ENCODE results near the gene SORCS3.

Gene SORCS3

DNA sequence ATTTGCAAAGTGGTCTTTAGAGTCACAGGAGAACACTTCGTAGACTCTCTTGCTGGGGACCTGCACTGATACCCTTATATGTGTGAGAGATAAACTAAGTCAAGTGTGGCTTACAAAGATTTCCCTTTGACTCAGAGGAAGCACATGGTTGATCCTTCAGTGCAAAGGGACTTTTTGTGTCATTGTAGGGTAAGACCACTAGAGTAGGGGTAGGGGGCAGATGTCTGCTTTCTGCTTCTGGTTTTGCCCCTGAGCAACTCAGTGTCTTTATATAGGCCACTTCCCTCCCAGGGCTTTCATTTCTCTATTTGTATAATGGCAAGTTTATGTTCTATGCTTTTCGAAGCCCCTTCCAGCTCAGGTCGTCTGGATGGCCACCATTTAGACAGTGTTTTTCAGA lies 281.7 kb downstream of the SORCS3 start:
- DNase-seq (ENCODE audit: low spot score), result no peak

DNA sequence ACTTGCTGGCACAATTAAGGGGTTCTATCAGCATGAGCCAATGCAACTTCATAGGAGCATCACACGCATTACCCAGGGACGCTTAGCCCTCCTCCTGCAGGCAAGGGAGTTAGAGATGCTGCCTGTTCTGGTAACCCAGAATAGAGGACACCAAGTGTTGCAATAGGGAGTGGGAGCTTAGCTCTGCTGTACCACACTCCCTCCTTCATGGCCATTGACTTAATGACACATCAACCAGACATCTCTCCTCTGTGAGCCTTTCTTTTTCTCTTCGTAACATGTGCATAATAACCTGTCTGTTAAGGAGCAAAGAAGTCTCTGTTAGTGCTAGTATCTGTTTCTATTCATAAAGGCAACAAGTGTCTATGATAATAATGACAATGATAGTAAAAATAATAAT lies 282.4 kb downstream of the SORCS3 start:
- no peak for DNase-seq (ENCODE audit: low spot score)

DNA sequence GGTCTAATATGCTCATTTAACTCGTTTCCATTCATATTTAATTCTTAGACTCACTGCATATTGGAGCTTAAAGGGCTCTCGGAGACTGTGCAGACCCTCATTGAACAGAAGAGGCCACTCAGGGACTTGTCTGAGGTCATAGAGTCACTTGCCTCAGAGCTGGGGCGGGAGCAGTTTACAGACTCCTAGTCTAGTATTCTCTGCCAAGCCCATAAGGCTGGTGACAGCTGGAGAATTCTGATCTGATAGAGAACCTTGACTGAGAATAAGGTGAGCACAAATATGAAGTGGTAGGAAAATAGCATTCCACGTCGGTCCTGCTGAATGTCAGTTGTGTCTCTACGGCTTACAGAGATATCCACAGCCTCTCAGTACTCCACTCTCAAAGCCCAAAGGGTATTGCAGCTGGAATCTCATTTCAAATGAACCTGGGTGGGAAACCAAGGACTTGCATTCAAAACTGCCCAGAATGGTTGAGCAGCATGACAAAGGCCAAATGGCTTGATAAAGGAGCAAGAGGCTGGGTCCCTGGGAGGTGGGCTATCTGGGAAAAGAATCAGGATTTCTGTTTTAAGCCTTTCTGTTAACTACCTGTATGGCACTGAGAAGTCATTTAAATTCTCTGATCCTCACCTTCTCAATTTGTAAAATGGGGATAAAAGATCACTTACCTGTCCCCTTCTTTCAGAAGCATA lies 283.2 kb downstream of the SORCS3 start:
- no peak for DNase-seq (ENCODE audit: low spot score)

DNA sequence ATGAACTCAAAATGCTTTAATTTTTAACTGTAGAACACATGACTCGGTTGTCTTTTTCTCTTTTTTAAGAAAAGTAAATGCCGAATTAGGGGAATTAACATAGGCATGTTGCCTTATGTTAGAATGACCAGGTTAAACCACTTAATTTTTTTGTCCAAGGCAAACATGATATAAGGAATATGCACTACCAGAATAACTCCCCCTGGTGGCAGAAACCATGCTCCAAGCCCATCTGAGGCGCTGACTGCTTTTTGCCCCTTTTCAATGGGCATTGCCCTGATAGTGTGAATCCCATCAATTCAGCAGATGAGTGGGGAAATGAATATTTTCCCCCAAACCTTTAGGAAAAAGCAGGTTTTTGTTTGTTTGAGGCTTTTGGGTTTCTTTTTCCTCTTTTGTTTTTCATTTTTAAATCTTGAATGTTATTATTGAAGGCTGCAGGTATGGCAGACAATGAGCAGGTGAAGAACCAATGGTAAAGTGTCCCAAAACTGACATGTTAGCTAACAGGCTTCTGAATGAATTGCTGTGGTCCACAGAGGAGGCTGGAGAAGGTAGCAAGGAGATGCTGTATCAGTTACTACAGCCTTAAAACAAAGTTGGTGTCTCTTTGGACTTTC lies 284.3 kb downstream of the SORCS3 start:
- DNase-seq (ENCODE audit: low spot score), result peak; percentile 42

DNA sequence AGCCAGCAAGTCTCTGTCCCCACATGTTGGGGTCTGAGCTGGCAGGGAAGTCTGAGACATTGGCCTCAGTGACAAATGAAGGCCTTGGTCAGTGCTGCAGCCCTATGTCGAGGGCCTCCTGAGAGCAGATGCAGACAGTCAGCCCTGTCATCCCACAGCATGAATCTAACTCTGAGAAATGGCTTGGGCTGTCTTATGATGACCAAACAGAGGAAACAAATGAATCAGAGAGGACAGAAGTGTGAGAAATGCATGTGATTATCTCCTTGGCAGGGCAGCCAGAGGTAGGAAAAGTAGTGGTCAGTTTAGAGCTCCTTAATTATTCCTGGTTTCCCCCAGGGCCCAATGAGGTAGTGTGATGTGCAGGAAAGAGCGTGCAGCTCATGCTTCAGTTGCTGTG lies 287.6 kb downstream of the SORCS3 start:
- no peak for DNase-seq (ENCODE audit: low spot score)

DNA sequence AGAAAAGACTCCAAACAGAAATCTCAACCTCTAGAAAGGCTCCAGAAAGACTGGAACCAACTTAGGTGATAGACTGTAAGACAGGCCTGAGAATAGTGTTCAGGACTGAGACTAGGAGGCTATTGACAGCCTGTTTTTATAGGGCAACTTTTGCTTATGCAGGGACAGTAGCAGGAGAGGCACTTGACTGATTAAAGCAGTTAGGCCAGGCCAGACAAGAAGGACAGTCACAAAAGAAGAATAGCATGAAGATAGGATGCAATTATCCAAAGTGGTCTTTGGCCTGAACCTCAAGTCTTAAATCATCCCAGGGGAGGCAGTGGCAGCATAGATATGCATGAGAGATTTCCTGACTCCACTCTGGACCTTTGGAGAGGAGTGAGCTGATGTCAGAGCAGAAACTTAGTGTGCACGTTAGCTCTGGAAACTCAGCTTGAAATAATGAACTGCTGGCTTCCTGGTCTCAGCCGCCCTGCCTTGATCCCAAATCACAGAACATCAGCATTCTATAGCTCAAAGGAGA lies 290.6 kb downstream of the SORCS3 start:
- DNase-seq (ENCODE audit: low spot score), result no peak

GRCh38 chr10:104935656-104936055 lies 294.6 kb downstream of the SORCS3 start:
- no peak for DNase-seq (ENCODE audit: low spot score)

GRCh38 chr10:104937567-104937966 lies 296.5 kb downstream of the SORCS3 start:
- no peak for DNase-seq (ENCODE audit: low spot score)

DNA sequence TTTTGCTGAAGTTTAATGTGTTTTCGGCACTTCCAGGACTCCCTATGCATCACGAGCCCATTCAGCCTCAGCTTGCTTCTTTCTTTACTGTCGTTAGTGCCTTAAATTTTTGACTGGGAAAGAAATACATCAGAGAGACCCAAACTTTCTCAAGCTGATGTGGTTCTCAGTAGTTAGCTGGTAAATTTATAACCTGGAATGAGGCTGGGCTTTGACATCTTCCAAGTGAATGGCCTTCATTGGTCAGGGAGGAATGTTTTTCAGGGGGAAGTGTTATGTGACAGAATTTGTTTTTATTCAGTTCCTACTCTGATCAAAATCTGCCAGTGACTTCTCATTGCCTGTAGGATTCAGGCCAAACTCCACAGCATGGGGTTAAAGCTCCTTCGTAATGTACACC lies 296.9 kb downstream of the SORCS3 start:
- DNase-seq (ENCODE audit: low spot score), result no peak

DNA sequence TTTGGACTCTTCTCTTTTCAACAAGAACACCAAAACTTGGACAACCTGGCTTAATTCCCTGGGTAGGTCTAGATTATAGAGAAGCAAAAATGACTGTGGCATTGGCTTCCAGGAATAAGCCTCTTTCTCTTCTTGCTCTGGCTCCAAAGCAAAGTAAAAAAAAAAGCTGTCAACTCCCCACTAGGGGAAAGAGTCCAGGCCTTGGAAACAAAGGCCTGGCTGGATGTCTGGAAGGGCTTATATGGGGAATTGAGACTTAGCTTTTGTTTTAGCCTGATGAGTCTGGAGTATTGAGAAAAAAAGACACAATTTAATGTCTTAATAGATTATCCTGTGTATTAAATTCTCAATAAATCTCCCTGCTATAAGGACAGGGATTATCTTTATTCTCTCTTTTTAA lies 300.6 kb downstream of the SORCS3 start:
- no peak for DNase-seq (ENCODE audit: low spot score)

GRCh38 chr10:104947314-104947713 lies 306.2 kb downstream of the SORCS3 start:
- DNase-seq (ENCODE audit: low spot score), result no peak

- no peak for DNase-seq (ENCODE audit: low spot score)
Measured at GRCh38 chr10:104957178-104957841, 316.2 kb downstream of the SORCS3 start.

- no peak for DNase-seq (ENCODE audit: low spot score)
Measured at GRCh38 chr10:104966563-104967297, 325.6 kb downstream of the SORCS3 start.

DNA sequence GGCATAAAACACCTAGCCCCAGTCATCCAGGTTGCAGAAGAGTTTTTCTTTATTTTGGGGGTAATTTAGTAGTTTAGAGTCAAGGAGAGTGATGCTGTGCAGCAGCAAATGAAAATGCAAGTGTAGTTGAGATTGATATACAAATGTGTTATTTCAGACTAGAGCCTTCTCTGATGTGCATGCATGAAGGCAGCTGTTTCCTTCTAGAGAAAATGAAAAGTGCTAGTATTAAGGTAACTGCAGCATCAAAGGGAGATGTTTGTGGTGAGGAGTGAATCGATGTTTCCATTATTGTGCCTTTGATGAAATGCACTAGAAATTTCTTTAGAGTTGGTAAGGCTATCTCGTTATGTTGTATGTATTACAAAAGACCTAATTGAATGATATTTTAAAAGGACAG lies 339.3 kb downstream of the SORCS3 start:
- DNase-seq (ENCODE audit: low spot score), result no peak

DNA sequence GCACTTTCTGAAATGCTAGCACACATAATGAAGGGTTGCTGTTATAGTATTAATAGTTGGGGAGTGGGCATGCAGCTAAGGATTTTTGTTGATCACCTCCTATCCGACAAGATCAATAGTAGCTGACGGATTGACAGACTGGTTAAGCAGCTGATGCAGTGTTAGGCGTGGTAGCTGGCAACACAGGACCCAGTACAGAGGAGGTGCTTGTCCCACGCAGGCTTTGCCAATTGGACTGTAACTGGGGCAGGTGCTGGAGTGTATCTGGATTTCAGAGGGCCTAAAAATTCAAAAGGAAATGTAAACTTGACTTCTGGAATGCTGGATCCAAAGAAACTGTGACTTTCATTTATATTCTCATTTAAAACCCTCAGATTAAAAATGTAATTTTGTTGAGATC lies 340.9 kb downstream of the SORCS3 start:
- no peak for DNase-seq (ENCODE audit: low spot score)

DNA sequence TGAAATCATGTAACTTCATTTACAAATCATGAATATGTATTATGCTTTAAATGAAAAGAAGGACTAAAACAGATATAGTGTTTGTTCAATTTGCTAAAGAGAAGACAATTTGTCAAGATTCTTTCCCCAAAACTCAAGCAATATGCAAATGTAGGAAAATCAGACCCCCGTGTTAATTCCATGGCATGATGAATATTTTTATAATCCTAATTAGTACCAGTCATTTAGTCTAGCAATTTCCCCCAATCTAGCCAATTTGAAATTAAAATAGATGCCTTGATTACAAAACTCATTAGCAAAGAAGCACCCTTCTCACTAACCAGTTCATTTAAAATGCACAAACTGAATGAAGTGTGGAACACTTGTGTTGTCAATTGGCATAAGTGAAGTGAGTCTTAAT lies 347.6 kb downstream of the SORCS3 start:
- no peak for DNase-seq (ENCODE audit: low spot score)

GRCh38 chr10:104989880-104990279 lies 348.8 kb downstream of the SORCS3 start:
- DNase-seq (ENCODE audit: low spot score), result no peak

DNA sequence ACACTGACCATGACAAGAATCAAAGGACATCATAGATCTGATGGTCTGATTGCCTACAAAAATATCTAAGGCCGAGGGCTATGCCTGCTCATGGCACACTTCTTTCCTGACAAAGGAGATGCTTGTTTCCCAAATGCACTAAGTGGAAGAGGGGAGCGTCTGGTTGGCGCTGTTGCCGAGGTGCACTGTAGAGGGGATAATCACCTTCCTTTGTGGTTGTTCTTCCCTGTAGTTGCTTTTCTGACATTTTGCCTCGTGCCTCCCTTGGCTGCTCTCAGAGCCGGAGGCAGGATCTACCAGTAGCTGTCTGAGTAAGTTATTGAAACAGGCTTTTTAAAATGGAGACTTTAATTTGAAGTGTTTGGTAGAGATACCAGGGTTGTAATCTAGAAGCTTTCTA lies 352.0 kb downstream of the SORCS3 start:
- no peak for DNase-seq (ENCODE audit: low spot score)

- no peak for DNase-seq (ENCODE audit: low spot score)
Measured at GRCh38 chr10:105001269-105001668, 360.2 kb downstream of the SORCS3 start.

- DNase-seq (ENCODE audit: low spot score), result no peak
Measured at GRCh38 chr10:105010411-105011121, 369.5 kb downstream of the SORCS3 start.

DNA sequence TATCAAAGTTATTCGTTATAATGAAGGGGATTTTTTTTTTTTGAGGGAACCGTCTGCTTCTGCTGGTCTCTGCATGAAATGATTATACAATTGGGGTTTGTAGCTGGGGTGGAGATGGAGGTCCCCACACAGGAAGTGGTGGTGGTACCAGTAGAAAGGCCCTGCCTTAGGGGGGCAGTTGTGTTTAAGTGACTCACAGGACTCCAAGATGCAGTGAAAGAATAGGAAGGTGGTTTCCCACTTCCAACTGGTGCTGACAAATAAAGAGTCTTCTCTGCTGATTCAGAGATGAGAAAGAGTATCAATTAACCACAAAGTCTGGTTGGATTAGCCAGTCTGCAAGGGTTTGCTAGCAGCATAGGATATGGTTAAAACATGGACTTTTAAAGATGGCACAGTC lies 376.0 kb downstream of the SORCS3 start:
- DNase-seq (ENCODE audit: low spot score), result peak; percentile 0

DNA sequence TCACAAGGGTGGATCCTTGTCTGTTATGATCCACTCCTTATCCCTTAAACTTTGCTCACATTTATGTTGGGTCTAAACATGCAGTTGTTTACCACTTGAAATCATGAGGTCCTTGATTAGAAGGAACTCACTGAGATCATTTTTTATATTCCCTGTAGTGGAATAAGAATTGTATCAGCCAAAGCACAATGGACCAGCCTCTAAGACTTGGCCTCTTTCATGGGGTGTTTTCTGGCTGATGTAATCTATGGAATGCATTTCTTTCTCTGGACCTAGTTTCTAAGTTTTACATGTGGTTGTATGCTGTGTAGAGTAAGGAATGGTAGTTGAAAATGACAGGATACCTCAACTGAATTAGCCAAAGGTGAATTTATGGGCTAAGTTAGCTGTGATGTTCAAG lies 376.6 kb downstream of the SORCS3 start:
- no peak for DNase-seq (ENCODE audit: low spot score)

Data from activated CD4-positive, alpha-beta T cell treated with anti-CD3 and anti-CD28 coated beads, Interleukin-2, Interleukin-4, amounts not matched to agents 100 ng/mL and 50 ng/mL, durations not matched to agents 16 hours and 8 hours (primary cell).